GM12865 (cell line): ENCODE data around the gene PSMB7.

Experiments
- DNase-seq: peaks from one replicate; pipeline ENCODE4 v3.0.0; 2010; ENCODE audit warnings: low read depth
- H3K4me3 ChIP-seq: 2 replicates; pipeline ENCODE4 v1.5.1; 2011; ENCODE audit warnings: mild to moderate bottlenecking, low read depth, low read length, control low read depth
- TF ChIP-seq, protein P1 (sequence below): IDR thresholded peaks from 2 replicates; pipeline ENCODE4 v1.5.1; 2011; ENCODE audit warnings: low read length, control low read depth, low read depth, inconsistent platforms; ENCODE audit not compliant: insufficient read depth; ENCODE audit errors: missing control alignments

Gene PSMB7

DNA sequence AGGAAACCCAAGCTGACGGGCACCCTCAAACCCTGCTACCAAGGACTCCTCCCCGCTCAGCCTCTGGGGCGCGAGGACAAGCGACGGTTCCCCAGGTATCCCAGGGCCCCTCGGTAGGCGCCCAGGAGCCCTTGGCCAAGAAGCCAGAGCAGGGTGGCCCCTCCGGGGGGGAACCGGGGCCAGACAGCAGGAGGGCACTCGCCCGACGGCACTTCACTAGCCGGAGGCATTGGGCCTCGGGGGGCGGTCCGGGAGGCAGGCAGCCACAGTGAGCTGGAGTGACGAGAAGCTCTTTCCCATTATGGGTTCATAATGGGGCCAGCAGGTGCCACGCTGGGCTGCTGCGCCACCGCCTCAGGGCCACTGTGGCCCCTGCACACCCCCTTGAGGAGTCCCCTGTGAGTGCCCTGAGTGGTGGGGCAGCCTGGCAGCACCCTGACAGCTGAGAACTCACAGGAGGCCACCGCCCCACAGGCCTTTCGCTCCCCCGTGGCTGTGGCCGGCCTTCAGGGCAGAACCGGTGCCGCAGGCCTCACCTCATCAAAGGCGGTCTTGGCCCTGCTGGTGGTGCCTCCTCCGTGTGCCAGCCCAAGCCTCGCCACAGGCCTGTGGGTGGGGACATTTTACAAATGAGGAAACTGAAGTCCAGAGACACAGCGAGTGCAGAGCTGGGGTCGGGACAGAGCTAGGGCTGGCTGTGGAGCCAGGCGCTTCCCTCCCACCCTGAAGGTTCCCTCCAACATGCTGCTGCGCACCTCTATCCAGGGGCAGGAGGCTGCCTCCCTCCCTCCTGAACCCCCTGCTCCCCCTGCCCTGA lies 68.7 kb downstream of the PSMB7 start:
- TF ChIP-seq, protein P1, sequence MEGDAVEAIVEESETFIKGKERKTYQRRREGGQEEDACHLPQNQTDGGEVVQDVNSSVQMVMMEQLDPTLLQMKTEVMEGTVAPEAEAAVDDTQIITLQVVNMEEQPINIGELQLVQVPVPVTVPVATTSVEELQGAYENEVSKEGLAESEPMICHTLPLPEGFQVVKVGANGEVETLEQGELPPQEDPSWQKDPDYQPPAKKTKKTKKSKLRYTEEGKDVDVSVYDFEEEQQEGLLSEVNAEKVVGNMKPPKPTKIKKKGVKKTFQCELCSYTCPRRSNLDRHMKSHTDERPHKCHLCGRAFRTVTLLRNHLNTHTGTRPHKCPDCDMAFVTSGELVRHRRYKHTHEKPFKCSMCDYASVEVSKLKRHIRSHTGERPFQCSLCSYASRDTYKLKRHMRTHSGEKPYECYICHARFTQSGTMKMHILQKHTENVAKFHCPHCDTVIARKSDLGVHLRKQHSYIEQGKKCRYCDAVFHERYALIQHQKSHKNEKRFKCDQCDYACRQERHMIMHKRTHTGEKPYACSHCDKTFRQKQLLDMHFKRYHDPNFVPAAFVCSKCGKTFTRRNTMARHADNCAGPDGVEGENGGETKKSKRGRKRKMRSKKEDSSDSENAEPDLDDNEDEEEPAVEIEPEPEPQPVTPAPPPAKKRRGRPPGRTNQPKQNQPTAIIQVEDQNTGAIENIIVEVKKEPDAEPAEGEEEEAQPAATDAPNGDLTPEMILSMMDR = no peak
- DNase-seq = no peak
- H3K4me3 ChIP-seq = no peak overlapping the region

DNA sequence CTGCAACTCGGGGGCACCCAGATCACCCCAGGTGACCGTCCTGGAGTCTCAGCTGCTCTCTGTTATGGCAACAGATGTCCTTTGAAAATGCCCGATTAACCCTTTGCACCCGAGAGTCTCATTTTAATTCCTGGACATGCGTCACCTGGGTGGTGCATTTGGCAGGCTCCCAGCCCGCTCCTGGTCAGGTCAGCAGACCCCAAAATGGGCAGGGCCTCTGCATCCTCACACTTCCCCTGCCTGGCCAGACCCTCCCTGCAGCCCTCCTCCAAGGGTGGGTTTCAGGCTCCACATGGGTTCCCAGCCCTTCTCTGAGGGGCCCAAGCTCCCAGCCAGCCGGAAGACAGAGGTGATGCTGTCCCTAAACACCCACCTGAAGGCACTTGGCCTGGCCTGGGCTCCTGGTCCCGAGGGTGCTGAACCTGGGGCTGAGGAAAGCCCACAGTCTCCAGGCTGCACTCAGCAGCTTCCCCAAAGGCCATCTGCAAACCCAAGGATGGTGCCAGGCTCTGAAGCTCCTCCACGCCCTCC lies 69.4 kb downstream of the PSMB7 start:
- TF ChIP-seq, protein P1 = no peak
- H3K4me3 ChIP-seq = no peak overlapping the region
- DNase-seq = no peak

DNA sequence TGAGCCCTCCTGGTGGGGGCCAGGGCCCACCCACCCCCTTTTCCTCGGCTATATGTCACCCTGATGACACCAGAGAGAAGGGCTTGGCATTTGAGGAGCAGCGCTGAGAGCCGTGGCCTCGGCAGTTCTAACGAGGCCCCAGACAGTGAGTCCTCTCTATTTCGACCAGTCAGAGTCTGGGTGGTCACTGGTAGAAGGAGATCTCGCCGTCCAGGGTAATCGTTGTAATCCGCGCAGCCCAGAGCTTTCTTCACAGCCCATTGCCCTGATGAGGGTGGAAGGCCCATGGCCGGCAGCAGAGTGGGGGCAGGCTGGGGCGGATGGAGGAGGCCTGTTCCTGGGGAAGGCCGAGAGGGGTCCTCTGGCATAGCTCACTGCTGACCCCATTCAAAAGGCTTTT lies 70.2 kb downstream of the PSMB7 start:
- DNase-seq = no peak
- TF ChIP-seq, protein P1 = no peak
- no peak overlapping the region for H3K4me3 ChIP-seq

DNA sequence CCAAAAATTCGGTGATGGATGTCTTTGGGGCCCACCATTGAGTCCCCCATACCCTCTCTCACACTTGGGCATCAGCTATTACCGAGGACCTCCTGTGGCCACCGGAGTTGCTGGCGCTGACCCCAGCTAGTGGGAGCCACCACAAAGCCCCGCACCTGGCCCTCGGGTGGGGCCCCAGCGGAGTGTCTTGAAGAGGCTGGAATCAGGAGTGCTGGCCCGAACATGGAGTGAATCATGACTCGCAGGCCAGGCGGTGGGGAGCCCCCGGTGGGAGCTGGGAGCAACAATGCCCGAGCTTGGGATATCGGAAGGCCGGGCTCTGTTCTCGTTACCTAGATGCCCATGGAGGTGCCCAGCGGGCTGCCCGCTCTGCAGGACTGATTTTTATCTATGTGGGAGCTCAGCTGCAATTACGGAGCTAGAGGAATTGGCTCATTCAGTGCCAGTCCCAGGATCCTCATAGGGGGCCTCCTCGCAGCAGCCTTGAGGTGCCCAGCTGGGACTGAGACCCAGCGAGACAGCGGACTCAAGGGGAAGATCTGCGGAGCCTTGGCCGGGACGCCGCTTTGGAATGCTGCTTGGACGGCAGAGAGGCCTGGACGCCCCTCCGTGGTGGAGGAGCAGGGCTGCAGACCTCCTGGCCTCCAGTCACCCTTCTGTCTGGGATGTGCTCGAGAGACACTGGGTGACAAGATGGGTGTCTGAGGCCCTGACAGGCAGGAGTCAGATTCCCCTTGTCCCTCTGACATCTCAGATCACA lies 70.8 kb downstream of the PSMB7 start:
- no peak for DNase-seq
- TF ChIP-seq, protein P1 = no peak

DNA sequence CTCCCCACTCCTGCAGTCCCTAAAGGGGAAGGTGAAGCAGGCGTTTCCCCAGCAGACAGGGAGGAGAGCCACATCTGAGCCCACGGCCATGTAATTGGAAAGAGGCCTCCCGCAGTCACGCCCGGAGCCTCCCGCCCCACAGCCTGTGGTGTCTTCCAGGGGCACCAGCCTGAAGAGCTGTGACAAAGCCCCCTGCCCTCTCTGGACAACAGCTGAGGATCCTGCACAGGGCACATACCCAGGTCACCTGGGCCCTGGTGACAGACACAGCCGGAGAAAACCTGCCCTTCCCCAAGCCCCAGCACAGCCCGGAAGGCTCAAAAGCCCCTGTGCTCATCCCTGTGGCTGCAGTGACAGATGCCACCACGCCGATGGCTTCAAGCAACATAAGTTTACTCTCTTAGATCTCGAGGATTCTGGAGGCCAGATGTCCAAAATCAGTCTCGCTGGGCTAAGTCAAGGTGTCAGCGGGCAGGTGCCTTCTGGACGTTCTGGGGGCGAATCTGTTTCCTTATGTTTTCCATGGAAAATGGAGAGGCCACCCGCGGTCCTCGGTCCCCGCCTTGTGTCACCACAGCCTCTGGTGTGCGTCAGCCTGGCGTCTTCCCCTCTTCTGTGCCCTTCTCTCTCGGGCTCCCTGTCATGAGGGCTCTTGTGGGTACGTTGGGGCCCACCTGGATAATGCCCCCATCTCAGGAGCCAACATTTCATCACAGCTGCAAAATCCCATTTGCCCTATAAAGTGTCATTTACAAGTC lies 71.5 kb downstream of the PSMB7 start:
- no peak overlapping the region for H3K4me3 ChIP-seq
- TF ChIP-seq, protein P1 = no peak

More for the DNA sequence above, 70.8 kb downstream of the PSMB7 start:
- H3K4me3 ChIP-seq = no peak overlapping the region

DNA sequence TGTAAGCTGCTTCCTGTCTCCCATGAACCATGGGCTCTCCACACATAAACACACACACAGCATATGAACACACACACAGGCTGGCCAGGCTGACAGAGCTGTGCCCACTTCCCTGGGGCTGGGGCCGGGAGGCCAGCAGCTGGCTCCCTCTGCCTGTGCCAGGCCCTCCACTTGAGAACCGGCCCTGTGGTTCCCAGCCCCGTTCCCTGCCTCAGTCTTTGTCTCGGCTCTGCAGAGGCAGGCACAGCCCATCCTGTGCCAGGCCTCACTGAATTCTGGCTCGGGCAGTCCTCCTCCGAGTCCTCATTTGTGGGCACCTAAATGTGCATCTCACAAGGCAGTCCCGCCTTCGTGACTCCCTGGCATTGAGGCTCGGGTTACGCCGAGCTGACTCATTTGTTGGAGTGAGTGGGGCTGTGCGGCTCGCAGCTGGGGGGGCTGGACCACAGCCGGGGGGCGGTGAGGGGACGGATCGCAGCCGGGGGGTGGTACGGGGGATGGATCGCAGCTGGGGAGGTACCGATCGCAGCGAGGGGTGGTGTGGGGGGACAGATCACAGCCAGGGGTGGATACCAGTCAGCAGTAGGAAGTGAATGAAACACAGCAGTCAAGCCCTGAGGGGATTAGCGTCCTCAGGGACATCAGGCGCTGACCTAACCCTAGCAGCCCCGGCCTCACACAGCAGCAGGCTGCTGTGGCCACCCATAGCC lies 72.3 kb downstream of the PSMB7 start:
- no peak overlapping the region for H3K4me3 ChIP-seq
- TF ChIP-seq, protein P1 = no peak
- DNase-seq = no peak

More for the DNA sequence above, 71.5 kb downstream of the PSMB7 start:
- no peak for DNase-seq
